Measurements from ENCODE around the gene LIX1L. TPM values are rescaled to one million over a fixed set of nuclear protein-coding genes. Genes with fewer than 3 reads are reported as not detected.

LIX1L gene
- total and polyA plus RNA-seq, 2 of the 13 experiments (the other 11 are each of a cell fraction or from before 2014, with no cell fraction given) = 8.1 to 24.9 TPM

DNA sequence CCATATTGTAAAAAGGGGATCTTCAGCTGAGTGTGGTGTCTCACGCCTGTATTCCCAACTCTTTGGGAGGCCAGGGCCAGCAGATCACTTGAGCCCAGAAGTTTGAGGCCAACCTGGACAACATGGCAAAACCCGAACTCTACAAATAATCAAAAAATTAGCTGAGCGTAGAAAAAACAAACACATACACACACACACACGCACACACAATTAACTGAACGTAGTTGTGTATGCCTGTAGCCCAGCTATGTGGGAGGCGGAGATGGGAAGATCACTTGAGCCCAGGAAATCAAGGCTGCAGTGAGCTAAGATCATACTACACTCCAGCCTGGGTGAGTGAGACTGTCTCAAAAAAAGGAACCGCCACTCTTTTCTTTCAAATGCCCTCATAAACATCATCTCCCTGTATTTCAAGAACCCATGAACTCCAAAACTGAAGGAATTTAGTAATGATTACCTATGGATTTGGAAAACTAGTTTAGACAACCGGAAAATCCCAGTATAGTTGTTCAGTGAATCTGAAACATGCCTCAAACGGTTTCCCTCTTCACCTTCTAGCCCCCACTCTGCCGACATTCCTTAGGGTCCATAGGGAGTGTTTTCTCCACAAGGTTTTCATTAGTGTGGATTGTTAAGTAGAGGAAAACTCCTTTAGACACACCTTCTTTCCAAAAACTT is 34.1 kb upstream of the LIX1L start (continued):
- TF ChIP-seq, protein P1, sequence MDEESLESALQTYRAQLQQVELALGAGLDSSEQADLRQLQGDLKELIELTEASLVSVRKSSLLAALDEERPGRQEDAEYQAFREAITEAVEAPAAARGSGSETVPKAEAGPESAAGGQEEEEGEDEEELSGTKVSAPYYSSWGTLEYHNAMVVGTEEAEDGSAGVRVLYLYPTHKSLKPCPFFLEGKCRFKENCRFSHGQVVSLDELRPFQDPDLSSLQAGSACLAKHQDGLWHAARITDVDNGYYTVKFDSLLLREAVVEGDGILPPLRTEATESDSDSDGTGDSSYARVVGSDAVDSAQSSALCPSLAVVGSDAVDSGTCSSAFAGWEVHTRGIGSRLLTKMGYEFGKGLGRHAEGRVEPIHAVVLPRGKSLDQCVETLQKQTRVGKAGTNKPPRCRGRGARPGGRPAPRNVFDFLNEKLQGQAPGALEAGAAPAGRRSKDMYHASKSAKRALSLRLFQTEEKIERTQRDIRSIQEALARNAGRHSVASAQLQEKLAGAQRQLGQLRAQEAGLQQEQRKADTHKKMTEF (CRISPR knock-in tag; IDR thresholded peaks at IDR 0.05) = no peak; the same call in 1 of the 2 replicates
- TF ChIP-seq THYN1 (CRISPR knock-in tag; IDR thresholded peaks at IDR 0.05; ENCODE audit: borderline replicate concordance, low read depth) (no peak), FOXC1 (CRISPR knock-in tag; IDR thresholded peaks at IDR 0.05; ENCODE audit: borderline replicate concordance) (no peak), FOXK2 (IDR thresholded peaks at IDR 0.05) (no peak), GPN1 (CRISPR knock-in tag; IDR thresholded peaks at IDR 0.05; ENCODE audit: borderline replicate concordance) (no peak), HCFC1 (IDR thresholded peaks at IDR 0.05; ENCODE audit: low read depth, low read length) (no peak), RFXANK (CRISPR knock-in tag; IDR thresholded peaks at IDR 0.05) (no peak), TARDBP (CRISPR knock-in tag; IDR thresholded peaks at IDR 0.05) (0 out of 2 replicates have a peak, but pooled peaks have one; percentile 25), U2AF2 (IDR thresholded peaks at IDR 0.05; ENCODE audit: low read depth, low read length) (no peak)
- TF ChIP-seq, protein P2, sequence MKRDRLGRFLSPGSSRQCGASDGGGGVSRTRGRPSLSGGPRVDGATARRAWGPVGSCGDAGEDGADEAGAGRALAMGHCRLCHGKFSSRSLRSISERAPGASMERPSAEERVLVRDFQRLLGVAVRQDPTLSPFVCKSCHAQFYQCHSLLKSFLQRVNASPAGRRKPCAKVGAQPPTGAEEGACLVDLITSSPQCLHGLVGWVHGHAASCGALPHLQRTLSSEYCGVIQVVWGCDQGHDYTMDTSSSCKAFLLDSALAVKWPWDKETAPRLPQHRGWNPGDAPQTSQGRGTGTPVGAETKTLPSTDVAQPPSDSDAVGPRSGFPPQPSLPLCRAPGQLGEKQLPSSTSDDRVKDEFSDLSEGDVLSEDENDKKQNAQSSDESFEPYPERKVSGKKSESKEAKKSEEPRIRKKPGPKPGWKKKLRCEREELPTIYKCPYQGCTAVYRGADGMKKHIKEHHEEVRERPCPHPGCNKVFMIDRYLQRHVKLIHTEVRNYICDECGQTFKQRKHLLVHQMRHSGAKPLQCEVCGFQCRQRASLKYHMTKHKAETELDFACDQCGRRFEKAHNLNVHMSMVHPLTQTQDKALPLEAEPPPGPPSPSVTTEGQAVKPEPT (CRISPR knock-in tag; IDR thresholded peaks at IDR 0.05; ENCODE audit: low read depth) = no peak
- TF ChIP-seq, protein P3, sequence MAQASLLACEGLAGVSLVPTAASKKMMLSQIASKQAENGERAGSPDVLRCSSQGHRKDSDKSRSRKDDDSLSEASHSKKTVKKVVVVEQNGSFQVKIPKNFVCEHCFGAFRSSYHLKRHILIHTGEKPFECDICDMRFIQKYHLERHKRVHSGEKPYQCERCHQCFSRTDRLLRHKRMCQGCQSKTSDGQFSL (CRISPR knock-in tag; IDR thresholded peaks at IDR 0.05) = no peak
- TF ChIP-seq, protein P4, sequence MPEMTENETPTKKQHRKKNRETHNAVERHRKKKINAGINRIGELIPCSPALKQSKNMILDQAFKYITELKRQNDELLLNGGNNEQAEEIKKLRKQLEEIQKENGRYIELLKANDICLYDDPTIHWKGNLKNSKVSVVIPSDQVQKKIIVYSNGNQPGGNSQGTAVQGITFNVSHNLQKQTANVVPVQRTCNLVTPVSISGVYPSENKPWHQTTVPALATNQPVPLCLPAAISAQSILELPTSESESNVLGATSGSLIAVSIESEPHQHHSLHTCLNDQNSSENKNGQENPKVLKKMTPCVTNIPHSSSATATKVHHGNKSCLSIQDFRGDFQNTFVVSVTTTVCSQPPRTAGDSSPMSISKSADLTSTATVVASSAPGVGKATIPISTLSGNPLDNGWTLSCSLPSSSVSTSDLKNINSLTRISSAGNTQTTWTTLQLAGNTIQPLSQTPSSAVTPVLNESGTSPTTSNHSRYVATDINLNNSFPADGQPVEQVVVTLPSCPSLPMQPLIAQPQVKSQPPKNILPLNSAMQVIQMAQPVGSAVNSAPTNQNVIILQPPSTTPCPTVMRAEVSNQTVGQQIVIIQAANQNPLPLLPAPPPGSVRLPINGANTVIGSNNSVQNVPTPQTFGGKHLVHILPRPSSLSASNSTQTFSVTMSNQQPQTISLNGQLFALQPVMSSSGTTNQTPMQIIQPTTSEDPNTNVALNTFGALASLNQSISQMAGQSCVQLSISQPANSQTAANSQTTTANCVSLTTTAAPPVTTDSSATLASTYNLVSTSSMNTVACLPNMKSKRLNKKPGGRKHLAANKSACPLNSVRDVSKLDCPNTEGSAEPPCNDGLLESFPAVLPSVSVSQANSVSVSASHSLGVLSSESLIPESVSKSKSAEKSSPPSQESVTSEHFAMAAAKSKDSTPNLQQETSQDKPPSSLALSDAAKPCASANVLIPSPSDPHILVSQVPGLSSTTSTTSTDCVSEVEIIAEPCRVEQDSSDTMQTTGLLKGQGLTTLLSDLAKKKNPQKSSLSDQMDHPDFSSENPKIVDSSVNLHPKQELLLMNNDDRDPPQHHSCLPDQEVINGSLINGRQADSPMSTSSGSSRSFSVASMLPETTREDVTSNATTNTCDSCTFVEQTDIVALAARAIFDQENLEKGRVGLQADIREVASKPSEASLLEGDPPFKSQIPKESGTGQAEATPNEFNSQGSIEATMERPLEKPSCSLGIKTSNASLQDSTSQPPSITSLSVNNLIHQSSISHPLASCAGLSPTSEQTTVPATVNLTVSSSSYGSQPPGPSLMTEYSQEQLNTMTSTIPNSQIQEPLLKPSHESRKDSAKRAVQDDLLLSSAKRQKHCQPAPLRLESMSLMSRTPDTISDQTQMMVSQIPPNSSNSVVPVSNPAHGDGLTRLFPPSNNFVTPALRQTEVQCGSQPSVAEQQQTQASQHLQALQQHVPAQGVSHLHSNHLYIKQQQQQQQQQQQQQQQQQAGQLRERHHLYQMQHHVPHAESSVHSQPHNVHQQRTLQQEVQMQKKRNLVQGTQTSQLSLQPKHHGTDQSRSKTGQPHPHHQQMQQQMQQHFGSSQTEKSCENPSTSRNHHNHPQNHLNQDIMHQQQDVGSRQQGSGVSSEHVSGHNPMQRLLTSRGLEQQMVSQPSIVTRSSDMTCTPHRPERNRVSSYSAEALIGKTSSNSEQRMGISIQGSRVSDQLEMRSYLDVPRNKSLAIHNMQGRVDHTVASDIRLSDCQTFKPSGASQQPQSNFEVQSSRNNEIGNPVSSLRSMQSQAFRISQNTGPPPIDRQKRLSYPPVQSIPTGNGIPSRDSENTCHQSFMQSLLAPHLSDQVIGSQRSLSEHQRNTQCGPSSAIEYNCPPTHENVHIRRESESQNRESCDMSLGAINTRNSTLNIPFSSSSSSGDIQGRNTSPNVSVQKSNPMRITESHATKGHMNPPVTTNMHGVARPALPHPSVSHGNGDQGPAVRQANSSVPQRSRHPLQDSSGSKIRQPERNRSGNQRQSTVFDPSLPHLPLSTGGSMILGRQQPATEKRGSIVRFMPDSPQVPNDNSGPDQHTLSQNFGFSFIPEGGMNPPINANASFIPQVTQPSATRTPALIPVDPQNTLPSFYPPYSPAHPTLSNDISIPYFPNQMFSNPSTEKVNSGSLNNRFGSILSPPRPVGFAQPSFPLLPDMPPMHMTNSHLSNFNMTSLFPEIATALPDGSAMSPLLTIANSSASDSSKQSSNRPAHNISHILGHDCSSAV (CRISPR knock-in tag; IDR thresholded peaks at IDR 0.05; ENCODE audit: borderline replicate concordance) = no peak
- TF ChIP-seq, protein P5, sequence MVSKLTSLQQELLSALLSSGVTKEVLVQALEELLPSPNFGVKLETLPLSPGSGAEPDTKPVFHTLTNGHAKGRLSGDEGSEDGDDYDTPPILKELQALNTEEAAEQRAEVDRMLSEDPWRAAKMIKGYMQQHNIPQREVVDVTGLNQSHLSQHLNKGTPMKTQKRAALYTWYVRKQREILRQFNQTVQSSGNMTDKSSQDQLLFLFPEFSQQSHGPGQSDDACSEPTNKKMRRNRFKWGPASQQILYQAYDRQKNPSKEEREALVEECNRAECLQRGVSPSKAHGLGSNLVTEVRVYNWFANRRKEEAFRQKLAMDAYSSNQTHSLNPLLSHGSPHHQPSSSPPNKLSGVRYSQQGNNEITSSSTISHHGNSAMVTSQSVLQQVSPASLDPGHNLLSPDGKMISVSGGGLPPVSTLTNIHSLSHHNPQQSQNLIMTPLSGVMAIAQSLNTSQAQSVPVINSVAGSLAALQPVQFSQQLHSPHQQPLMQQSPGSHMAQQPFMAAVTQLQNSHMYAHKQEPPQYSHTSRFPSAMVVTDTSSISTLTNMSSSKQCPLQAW (CRISPR knock-in tag; IDR thresholded peaks at IDR 0.05) = no peak
- TF ChIP-seq, protein P6, sequence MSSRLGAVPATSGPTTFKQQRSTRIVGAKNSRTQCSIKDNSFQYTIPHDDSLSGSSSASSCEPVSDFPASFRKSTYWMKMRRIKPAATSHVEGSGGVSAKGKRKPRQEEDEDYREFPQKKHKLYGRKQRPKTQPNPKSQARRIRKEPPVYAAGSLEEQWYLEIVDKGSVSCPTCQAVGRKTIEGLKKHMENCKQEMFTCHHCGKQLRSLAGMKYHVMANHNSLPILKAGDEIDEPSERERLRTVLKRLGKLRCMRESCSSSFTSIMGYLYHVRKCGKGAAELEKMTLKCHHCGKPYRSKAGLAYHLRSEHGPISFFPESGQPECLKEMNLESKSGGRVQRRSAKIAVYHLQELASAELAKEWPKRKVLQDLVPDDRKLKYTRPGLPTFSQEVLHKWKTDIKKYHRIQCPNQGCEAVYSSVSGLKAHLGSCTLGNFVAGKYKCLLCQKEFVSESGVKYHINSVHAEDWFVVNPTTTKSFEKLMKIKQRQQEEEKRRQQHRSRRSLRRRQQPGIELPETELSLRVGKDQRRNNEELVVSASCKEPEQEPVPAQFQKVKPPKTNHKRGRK (CRISPR knock-in tag; IDR thresholded peaks at IDR 0.05) = no peak

Measured in HepG2 (cell line).